H1 (cell line): ENCODE results near the gene TMEM204. TPM values are rescaled to one million over a fixed set of nuclear protein-coding genes. Genes with fewer than 3 reads are reported as not detected.

Source experiments
- ASH2L ChIP-seq: fragments of 200-600, 300-600 bp; sonication (generic); IDR thresholded peaks from one replicate; pipeline ENCODE4 v1.7.1; 2017; ENCODE audit warnings: low read length
- CBX5 ChIP-seq: fragments of 300-800, 300-1000 bp; sonication (generic); IDR thresholded peaks from 2 replicates; pipeline ENCODE4 v1.7.1; 2016; ENCODE audit warnings: antibody characterized with exemption, low read length, low read depth
- KDM5A ChIP-seq: fragments of 200-600 bp; IDR thresholded peaks from 2 replicates; pipeline ENCODE4 v1.7.1; 2012; ENCODE audit warnings: mild to moderate bottlenecking, low read length, inconsistent platforms, mixed read lengths
- RBBP5 ChIP-seq: IDR thresholded peaks from 2 replicates; pipeline ENCODE4 v1.7.1; 2012; ENCODE audit warnings: low read depth, mild to moderate bottlenecking, inconsistent platforms, low read length, moderate library complexity, borderline replicate concordance
- polyA plus RNA-seq, 7 experiments: library from polyadenylated mRNA; depleted of rRNA in 3 of 7; stranded (reverse) in 5 of 7; unstranded in 2 of 7; fragments of >200 nt in 5 of 7; fragments of 200-250 nt in 2 of 7; gene quantifications; 1 replicate in 5 of 7; 2 replicates in 1 of 7; 4 replicates in 1 of 7; pipeline versions ENCODE4 v1.2.1 to v1.2.3, GENCODE V29; 2011 to 2013; ENCODE audit warnings: missing spikeins in 2 of 7, mixed read lengths in 2 of 7
- total RNA-seq: library from RNA; stranded (reverse); fragmentation: NEBNext Ultra II Directional; extraction: Animal tissue kit (Norgen Biotek cat#: 25700); gene quantifications from 2 replicates; pipeline ENCODE4 v1.2.1, GENCODE V29; 2021

Gene TMEM204
- total and polyA plus RNA-seq, 2 of the 8 experiments (the other 6 are each of a cell fraction or from before 2014, with no cell fraction given), result not detected

GRCh38 chr16:1488619-1489018 is 44.8 kb upstream of the TMEM204 start, which contains the start of gene PTX4 (continued):
- no peak for TF ChIP-seq CBX5
- no peak for TF ChIP-seq KDM5A
- no peak for TF ChIP-seq RBBP5
- no peak for TF ChIP-seq ASH2L
